HepG2 (cell line): ENCODE measurements around the gene AK9. TPM values are rescaled to one million over a fixed set of nuclear protein-coding genes. Genes with fewer than 3 reads are reported as not detected.

ENCODE experiments used
- ATAC-seq: fragments of 200-7000 bp; cut with Tn5 transposase; 3 replicates; pipeline ENCODE4 v1.9.1; 2020; ENCODE audit warnings: mild to moderate bottlenecking, moderate library complexity
- BruUV-seq: library from RNA; stranded (reverse); fragments of 400-500 nt; replicated peaks from 2 replicates; lab custom pipeline; 2021; lab: Mats Ljungman, UMichigan
- CTCF ChIA-PET: fragments of 300-600 bp; formaldehyde crosslinking; extraction: SDS; loops from one replicate; lab custom pipeline; 2021; ENCODE audit warnings: low total read pairs, inconsistent platforms, low intra/inter-chr PET ratio; lab: Yijun Ruan, JAX
- POLR2A ChIA-PET: fragments of 350-600 bp; sonication (Branson Sonifier 250); formaldehyde crosslinking; loops from one replicate; lab custom pipeline; 2020; ENCODE audit warnings: antibody characterized with exemption, inconsistent platforms; lab: Yijun Ruan, JAX
- DNase-seq: peaks from one replicate; pipeline ENCODE4 v3.0.0-alpha.2; 2015; ENCODE audit warnings: low spot score
- FAIRE-seq: peaks from 3 replicates; lab custom pipeline; 2011; peaks lifted over from hg19 to GRCh38; lab: Jason Lieb, UNC
- H2AFZ ChIP-seq: one replicate; pipeline ENCODE4 v1.6.1; 2011; ENCODE audit warnings: low read length, inconsistent platforms
- H3K27ac ChIP-seq: fragments of 300-600 bp; 3 replicates; pipeline ENCODE4 v1.8.0; 2011; ENCODE audit warnings: mixed run types, mild to moderate bottlenecking, mixed read lengths, low read length, inconsistent platforms; ENCODE audit not compliant: insufficient read depth; ENCODE audit errors: extremely low read length
- H3K27me3 ChIP-seq, 2 experiments: fragments of 200-600 bp in 1 of 2; 2 replicates in 1 of 2; 3 replicates in 1 of 2; pipeline versions ENCODE4 v1.6.0 to v1.8.0; 2011; ENCODE audit warnings: low read length in 2 of 2, mild to moderate bottlenecking in 2 of 2, moderate library complexity in 2 of 2, inconsistent platforms in 1 of 2; ENCODE audit not compliant: insufficient read depth in 2 of 2, control insufficient read depth in 1 of 2
- H3K36me3 ChIP-seq, 2 experiments: fragments of 200-600 bp in 1 of 2; replicated peaks in 1 of 2; 2 replicates in 1 of 2; 3 replicates in 1 of 2; pipeline versions ENCODE4 v1.5.1 to v1.8.0; 2011; ENCODE audit warnings: low read length in 2 of 2, inconsistent platforms in 1 of 2; ENCODE audit not compliant: insufficient read depth in 2 of 2, control insufficient read depth in 1 of 2
- H3K4me1 ChIP-seq: 2 replicates; pipeline ENCODE4 v1.5.1; 2012; ENCODE audit warnings: low read length, inconsistent platforms; ENCODE audit not compliant: insufficient read depth
- H3K4me2 ChIP-seq: 2 replicates; pipeline ENCODE4 v1.6.0; 2011; ENCODE audit warnings: low read depth, low read length, inconsistent platforms
- H3K4me3 ChIP-seq, 3 experiments: fragments of 200-600 bp in 1 of 3; sonication (generic), shearing (Covaris generic) in 1 of 3; replicated peaks in 1 of 3; 2 replicates each; pipeline ENCODE4 v1.5.1; 2011 to 2016; ENCODE audit warnings: low read length in 3 of 3, inconsistent platforms in 2 of 3, low read depth in 2 of 3, mild to moderate bottlenecking in 2 of 3, control low read depth in 1 of 3, mixed read lengths in 1 of 3; ENCODE audit not compliant: insufficient read depth in 1 of 3
- H3K79me2 ChIP-seq: one replicate; pipeline ENCODE4 v1.6.1; 2011; ENCODE audit warnings: low read length, inconsistent platforms; ENCODE audit not compliant: insufficient read depth
- H3K9ac ChIP-seq: 2 replicates; pipeline ENCODE4 v1.6.0; 2011; ENCODE audit warnings: mild to moderate bottlenecking, low read depth, low read length, inconsistent platforms; ENCODE audit not compliant: insufficient read depth
- H3K9me3 ChIP-seq: 2 replicates; pipeline ENCODE4 v1.5.1; 2012; ENCODE audit warnings: mild to moderate bottlenecking, low read length
- H4K20me1 ChIP-seq: 2 replicates; pipeline ENCODE4 v1.6.0; 2011; ENCODE audit warnings: inconsistent platforms, mild to moderate bottlenecking, low read length, moderate library complexity; ENCODE audit not compliant: insufficient read depth
- CREB1 ChIP-seq, 2 experiments: fragments of 450-650 bp in 1 of 2; IDR thresholded peaks; 2 replicates each; pipeline ENCODE4 v1.6.1; 2016 to 2017; ENCODE audit warnings: control low read depth in 1 of 2, mild to moderate bottlenecking in 1 of 2, missing compliant biosample characterization in 1 of 2, missing genetic modification characterization in 1 of 2
- DNMT3B ChIP-seq: conservative IDR thresholded peaks from 2 replicates; pipeline ENCODE4 v1.6.1; 2016; ENCODE audit warnings: missing biosample characterization, control low read depth
- FOXP4 ChIP-seq: sonication (generic); formaldehyde crosslinking; IDR thresholded peaks from 2 replicates; pipeline ENCODE4 v1.4.0; 2020; ENCODE audit warnings: missing genetic modification reagents
- NFE2 ChIP-seq: sonication (generic); formaldehyde crosslinking; IDR thresholded peaks from 2 replicates; pipeline ENCODE4 v1.4.0; 2020; ENCODE audit warnings: missing genetic modification reagents
- SALL2 ChIP-seq: sonication (generic); formaldehyde crosslinking; IDR thresholded peaks from 2 replicates; pipeline ENCODE4 v1.8.1; 2023; ENCODE audit warnings: mild to moderate bottlenecking, missing genetic modification reagents, inconsistent platforms
- ZBTB25 ChIP-seq: IDR thresholded peaks from 2 replicates; pipeline ENCODE4 v1.6.1; 2018; ENCODE audit warnings: missing genetic modification reagents
- ZNF878 ChIP-seq: sonication (generic); formaldehyde crosslinking; IDR thresholded peaks from 2 replicates; pipeline ENCODE4 v1.8.1; 2023; ENCODE audit warnings: mild to moderate bottlenecking, missing genetic modification reagents, moderate library complexity
- WGBS: methylation state at CpG from one replicate; pipeline ENCODE4 v1.1.6; 2017; ENCODE audit warnings: low lambda C conversion rate; 5-methylcytosine and 5-hydroxymethylcytosine counted together
- in situ Hi-C: cut with HindIII; loops from 2 replicates; pipeline ENCODE4 v1.10.0; 2017; ENCODE audit warnings: low pct_unique_long_range_greater_than_20kb; ENCODE audit not compliant: extremely low pct_ligation_motif_present
- intact Hi-C: fragments of 100-400 bp; cut with micrococcal nuclease; formaldehyde crosslinking; loops from one replicate; pipeline ENCODE4 v1.10.0; 2022; ENCODE audit not compliant: unreplicated experiment
- polyA plus RNA-seq, 8 experiments: library from polyadenylated mRNA; depleted of rRNA in 3 of 8; stranded (reverse) in 7 of 8; unstranded in 1 of 8; fragments of >200 nt; fragmentation: Illumina TruSeq in 4 of 8; extraction: Trizol in 4 of 8; gene quantifications; 2 replicates each; pipeline versions ENCODE4 v1.2.1 to v1.2.3, GENCODE V29; 2011 to 2016; ENCODE audit warnings: low read depth in 4 of 8, missing spikeins in 1 of 8, mixed read lengths in 1 of 8; ENCODE audit not compliant: insufficient read depth in 1 of 8
- total RNA-seq, 5 experiments: library from RNA; depleted of rRNA; stranded (reverse); fragments of >200 nt; fragmentation: Illumina TruSeq; extraction: Trizol; gene quantifications; 2 replicates each; pipeline ENCODE4 v1.2.3, GENCODE V29; 2016; ENCODE audit warnings: low read depth in 1 of 5
- TF ChIP-seq, protein P1 (sequence below): sonication (generic); formaldehyde crosslinking; IDR thresholded peaks from 2 replicates; pipeline ENCODE4 v1.8.1; 2023; ENCODE audit warnings: mild to moderate bottlenecking, inconsistent platforms, moderate library complexity, missing genetic modification reagents, borderline replicate concordance
- TF ChIP-seq, protein P2 (sequence below): IDR thresholded peaks from 2 replicates; pipeline ENCODE4 v1.6.1; 2016; ENCODE audit warnings: missing compliant biosample characterization, missing genetic modification reagents, borderline replicate concordance
- TF ChIP-seq, protein P3 (sequence below): IDR thresholded peaks from 2 replicates; pipeline ENCODE4 v1.6.1; 2012; ENCODE audit warnings: low read length, improper control_type of control experiment

AK9 gene
- total and polyA plus RNA-seq, 2 of the 13 experiments (the other 11 are each of a cell fraction or from before 2014, with no cell fraction given), result 3.2 to 4.8 TPM

DNA sequence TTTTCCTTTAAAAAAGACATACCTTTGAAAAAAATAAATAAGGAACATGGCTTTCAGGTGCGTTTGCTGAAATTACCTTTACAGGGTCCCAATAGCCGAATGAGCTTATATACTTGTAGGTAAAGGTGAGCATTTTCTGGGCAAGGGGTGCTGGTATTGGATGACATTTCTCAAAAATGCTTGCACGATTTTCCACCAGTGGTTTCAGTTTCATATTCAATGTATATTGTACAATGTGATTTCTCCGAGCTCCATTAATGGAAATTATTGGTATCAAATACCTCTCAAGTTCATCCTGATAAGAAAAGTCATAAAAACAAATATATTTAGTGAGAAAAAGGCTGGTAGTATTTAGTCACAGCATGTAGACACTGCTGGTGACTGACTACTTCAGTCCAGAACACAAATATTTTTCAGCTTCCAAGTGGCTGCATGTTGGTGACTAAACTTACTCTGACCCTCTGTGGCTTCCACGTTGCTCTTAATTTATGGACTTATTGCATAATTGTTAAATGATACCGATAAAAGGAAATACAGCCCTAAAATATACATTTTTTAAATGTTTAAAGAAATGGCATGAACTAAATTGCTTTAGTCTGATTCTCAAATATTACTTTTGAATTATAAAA is 175.1 kb downstream of the AK9 start:
- no TSS peak for BruUV-seq
- no peak overlapping the region for H2AFZ ChIP-seq
- ATAC-seq, result no peak
- H3K4me3 ChIP-seq, result no peak overlapping the region
- ChIA-PET POLR2A (no interaction called here), CTCF (no interaction called here)
- H4K20me1 ChIP-seq, result no peaks in the 10 kb centered on the region
- no peak for TF ChIP-seq DNMT3B (CRISPR knock-in tag)
- TF ChIP-seq, protein P1, sequence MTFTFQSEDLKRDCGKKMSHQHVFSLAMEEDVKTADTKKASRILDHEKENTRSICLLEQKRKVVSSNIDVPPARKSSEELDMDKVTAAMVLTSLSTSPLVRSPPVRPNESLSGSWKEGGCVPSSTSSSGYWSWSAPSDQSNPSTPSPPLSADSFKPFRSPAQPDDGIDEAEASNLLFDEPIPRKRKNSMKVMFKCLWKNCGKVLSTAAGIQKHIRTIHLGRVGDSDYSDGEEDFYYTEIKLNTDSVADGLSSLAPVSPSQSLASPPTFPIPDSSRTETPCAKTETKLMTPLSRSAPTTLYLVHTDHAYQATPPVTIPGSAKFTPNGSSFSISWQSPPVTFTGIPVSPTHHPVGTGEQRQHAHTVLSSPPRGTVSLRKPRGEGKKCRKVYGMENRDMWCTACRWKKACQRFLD, result no peak
- TF ChIP-seq ZBTB25, result no peak
- no peak for TF ChIP-seq CREB1 (IDR thresholded peaks at IDR 0.05)
- TF ChIP-seq CREB1 (CRISPR knock-in tag; IDR thresholded peaks at IDR 0.05), result no peak
- no peak for TF ChIP-seq FOXP4 (CRISPR knock-in tag)
- TF ChIP-seq, protein P2, sequence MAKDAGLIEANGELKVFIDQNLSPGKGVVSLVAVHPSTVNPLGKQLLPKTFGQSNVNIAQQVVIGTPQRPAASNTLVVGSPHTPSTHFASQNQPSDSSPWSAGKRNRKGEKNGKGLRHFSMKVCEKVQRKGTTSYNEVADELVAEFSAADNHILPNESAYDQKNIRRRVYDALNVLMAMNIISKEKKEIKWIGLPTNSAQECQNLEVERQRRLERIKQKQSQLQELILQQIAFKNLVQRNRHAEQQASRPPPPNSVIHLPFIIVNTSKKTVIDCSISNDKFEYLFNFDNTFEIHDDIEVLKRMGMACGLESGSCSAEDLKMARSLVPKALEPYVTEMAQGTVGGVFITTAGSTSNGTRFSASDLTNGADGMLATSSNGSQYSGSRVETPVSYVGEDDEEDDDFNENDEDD, result no peak
- TF ChIP-seq ZNF878 (CRISPR knock-in tag), result no peak
- TF ChIP-seq, protein P3, sequence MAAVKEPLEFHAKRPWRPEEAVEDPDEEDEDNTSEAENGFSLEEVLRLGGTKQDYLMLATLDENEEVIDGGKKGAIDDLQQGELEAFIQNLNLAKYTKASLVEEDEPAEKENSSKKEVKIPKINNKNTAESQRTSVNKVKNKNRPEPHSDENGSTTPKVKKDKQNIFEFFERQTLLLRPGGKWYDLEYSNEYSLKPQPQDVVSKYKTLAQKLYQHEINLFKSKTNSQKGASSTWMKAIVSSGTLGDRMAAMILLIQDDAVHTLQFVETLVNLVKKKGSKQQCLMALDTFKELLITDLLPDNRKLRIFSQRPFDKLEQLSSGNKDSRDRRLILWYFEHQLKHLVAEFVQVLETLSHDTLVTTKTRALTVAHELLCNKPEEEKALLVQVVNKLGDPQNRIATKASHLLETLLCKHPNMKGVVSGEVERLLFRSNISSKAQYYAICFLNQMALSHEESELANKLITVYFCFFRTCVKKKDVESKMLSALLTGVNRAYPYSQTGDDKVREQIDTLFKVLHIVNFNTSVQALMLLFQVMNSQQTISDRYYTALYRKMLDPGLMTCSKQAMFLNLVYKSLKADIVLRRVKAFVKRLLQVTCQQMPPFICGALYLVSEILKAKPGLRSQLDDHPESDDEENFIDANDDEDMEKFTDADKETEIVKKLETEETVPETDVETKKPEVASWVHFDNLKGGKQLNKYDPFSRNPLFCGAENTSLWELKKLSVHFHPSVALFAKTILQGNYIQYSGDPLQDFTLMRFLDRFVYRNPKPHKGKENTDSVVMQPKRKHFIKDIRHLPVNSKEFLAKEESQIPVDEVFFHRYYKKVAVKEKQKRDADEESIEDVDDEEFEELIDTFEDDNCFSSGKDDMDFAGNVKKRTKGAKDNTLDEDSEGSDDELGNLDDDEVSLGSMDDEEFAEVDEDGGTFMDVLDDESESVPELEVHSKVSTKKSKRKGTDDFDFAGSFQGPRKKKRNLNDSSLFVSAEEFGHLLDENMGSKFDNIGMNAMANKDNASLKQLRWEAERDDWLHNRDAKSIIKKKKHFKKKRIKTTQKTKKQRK, result no peak
- no peak for TF ChIP-seq SALL2
- no peak for TF ChIP-seq NFE2 (CRISPR knock-in tag)
- intact Hi-C loops (no loop called here), in situ Hi-C loops (no loop called here)
- peak overlapping the region; percentile 18; the same call in 1 of the 2 replicates for H3K4me2 ChIP-seq
- H3K27me3 ChIP-seq, result no peaks in the 10 kb centered on the region
- H3K79me2 ChIP-seq, result no peaks in the 10 kb centered on the region
- FAIRE-seq, result no peak
- no peaks in the 10 kb centered on the region for H3K9me3 ChIP-seq
- WGBS, result under 1% methylated on average over 6 of the region's 6 CpGs
- no peaks in the 10 kb centered on the region for H3K36me3 ChIP-seq
- H3K4me1 ChIP-seq, result no peaks in the 10 kb centered on the region
- DNase-seq, result no peak
- H3K27ac ChIP-seq, result no peak overlapping the region
- H3K9ac ChIP-seq, result no peak overlapping the region
